Measurements from ENCODE around the gene OPCML. TPM values are rescaled to one million over a fixed set of nuclear protein-coding genes. Genes with fewer than 3 reads are reported as not detected.

OPCML gene
- total RNA-seq, 1 experiment from 2014 or later: not detected

DNA sequence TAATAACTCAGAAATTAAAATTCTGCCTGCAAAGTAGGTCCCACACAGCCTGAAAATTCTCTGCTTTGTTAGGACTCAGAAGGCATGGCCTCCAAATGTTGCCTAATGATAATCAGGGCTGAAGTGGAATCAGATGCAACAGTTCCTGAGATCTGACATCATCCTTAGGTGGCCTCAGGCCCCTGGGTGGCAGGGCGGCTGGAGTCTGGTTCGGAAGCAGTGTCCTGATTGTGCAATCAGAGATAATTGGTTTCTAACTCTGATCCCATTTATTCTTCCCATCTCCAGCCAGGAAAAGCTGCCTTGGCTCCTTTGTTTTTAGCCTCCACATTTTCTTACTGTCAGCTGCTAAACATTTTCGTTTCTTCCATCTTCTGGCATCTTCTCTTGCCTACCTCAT is 399.3 kb downstream of the OPCML start:
- no peaks in the 10 kb centered on the region for H3K9me3 ChIP-seq (ENCODE audit: control insufficient read depth, insufficient read depth, low read depth, low read length)
- H3K27ac ChIP-seq (ENCODE audit: low read length): no peak overlapping the region
- no peaks in the 10 kb centered on the region for H3K4me1 ChIP-seq (ENCODE audit: control insufficient read depth, insufficient read depth, low read length)
- in situ Hi-C loops (cut with HindIII; ENCODE audit: low pct_unique_long_range_greater_than_20kb, low sequenced_read_pairs) (no loop called here), intact Hi-C loops (cut with micrococcal nuclease; ENCODE audit: unreplicated experiment) (loop anchor here (5.0 kb wide), 2 partner anchors 689 to 704 kb away; no protein-coding TSS in a partner anchor)
- TF ChIP-seq SIN3A (IDR thresholded peaks at IDR 0.05; ENCODE audit: borderline replicate concordance, insufficient read depth, low read depth, low read length) (no peak), POLR2AphosphoS5 (IDR thresholded peaks at IDR 0.05; ENCODE audit: low read depth, low read length) (no peak), TCF7L2 (IDR thresholded peaks at IDR 0.05; ENCODE audit: low read depth, low read length) (no peak)
- TF ChIP-seq, protein P1, sequence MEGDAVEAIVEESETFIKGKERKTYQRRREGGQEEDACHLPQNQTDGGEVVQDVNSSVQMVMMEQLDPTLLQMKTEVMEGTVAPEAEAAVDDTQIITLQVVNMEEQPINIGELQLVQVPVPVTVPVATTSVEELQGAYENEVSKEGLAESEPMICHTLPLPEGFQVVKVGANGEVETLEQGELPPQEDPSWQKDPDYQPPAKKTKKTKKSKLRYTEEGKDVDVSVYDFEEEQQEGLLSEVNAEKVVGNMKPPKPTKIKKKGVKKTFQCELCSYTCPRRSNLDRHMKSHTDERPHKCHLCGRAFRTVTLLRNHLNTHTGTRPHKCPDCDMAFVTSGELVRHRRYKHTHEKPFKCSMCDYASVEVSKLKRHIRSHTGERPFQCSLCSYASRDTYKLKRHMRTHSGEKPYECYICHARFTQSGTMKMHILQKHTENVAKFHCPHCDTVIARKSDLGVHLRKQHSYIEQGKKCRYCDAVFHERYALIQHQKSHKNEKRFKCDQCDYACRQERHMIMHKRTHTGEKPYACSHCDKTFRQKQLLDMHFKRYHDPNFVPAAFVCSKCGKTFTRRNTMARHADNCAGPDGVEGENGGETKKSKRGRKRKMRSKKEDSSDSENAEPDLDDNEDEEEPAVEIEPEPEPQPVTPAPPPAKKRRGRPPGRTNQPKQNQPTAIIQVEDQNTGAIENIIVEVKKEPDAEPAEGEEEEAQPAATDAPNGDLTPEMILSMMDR (IDR thresholded peaks at IDR 0.05): no peak
- TF ChIP-seq, protein P2, sequence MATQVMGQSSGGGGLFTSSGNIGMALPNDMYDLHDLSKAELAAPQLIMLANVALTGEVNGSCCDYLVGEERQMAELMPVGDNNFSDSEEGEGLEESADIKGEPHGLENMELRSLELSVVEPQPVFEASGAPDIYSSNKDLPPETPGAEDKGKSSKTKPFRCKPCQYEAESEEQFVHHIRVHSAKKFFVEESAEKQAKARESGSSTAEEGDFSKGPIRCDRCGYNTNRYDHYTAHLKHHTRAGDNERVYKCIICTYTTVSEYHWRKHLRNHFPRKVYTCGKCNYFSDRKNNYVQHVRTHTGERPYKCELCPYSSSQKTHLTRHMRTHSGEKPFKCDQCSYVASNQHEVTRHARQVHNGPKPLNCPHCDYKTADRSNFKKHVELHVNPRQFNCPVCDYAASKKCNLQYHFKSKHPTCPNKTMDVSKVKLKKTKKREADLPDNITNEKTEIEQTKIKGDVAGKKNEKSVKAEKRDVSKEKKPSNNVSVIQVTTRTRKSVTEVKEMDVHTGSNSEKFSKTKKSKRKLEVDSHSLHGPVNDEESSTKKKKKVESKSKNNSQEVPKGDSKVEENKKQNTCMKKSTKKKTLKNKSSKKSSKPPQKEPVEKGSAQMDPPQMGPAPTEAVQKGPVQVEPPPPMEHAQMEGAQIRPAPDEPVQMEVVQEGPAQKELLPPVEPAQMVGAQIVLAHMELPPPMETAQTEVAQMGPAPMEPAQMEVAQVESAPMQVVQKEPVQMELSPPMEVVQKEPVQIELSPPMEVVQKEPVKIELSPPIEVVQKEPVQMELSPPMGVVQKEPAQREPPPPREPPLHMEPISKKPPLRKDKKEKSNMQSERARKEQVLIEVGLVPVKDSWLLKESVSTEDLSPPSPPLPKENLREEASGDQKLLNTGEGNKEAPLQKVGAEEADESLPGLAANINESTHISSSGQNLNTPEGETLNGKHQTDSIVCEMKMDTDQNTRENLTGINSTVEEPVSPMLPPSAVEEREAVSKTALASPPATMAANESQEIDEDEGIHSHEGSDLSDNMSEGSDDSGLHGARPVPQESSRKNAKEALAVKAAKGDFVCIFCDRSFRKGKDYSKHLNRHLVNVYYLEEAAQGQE (IDR thresholded peaks at IDR 0.05; ENCODE audit: insufficient read depth in 1 of 2, low read depth in 2 of 2, low read length in 1 of 2): no peak
- peaks cover 2% of the 10 kb centered on the region; the same call in 1 of the 2 replicates for H3K27me3 ChIP-seq (ENCODE audit: control insufficient read depth, insufficient read depth, low read length)
- no TSS peak for BruUV-seq (replicated peaks)
- no peak for ATAC-seq
- POLR2A ChIA-PET: no interaction called here
- no peaks in the 10 kb centered on the region for H3K36me3 ChIP-seq (ENCODE audit: control insufficient read depth, insufficient read depth, low read length)
- no peak for DNase-seq (ENCODE audit: low read depth, low spot score)
- H3K4me3 ChIP-seq (ENCODE audit: low read depth in 2 of 2, low read length in 2 of 2): no peak overlapping the region
- CTCF ChIA-PET: no interaction called here

- no peaks in the 10 kb centered on the region for H3K4me1 ChIP-seq (ENCODE audit: control insufficient read depth, insufficient read depth, low read length)
- no peak overlapping the region for H3K4me3 ChIP-seq (ENCODE audit: low read depth in 2 of 2, low read length in 2 of 2)
- H3K27me3 ChIP-seq (ENCODE audit: control insufficient read depth, insufficient read depth, low read length): peaks cover 2% of the 10 kb centered on the region
- intact Hi-C loops (cut with micrococcal nuclease; ENCODE audit: unreplicated experiment): no loop called here
- POLR2A ChIA-PET: no interaction called here
- ATAC-seq: no peak
- in situ Hi-C loops (cut with HindIII; ENCODE audit: low pct_unique_long_range_greater_than_20kb, low sequenced_read_pairs): no loop called here
- BruUV-seq (replicated peaks): no TSS peak
- CTCF ChIA-PET: no interaction called here
- no peak overlapping the region for H3K27ac ChIP-seq (ENCODE audit: low read length)
- TF ChIP-seq TCF7L2 (IDR thresholded peaks at IDR 0.05; ENCODE audit: low read depth, low read length) (no peak), POLR2AphosphoS5 (IDR thresholded peaks at IDR 0.05; ENCODE audit: low read depth, low read length) (no peak), SIN3A (IDR thresholded peaks at IDR 0.05; ENCODE audit: borderline replicate concordance, insufficient read depth, low read depth, low read length) (no peak)
- TF ChIP-seq, protein P1 (IDR thresholded peaks at IDR 0.05): no peak
- TF ChIP-seq, protein P2 (IDR thresholded peaks at IDR 0.05; ENCODE audit: insufficient read depth in 1 of 2, low read depth in 2 of 2, low read length in 1 of 2): no peak
- no peaks in the 10 kb centered on the region for H3K9me3 ChIP-seq (ENCODE audit: control insufficient read depth, insufficient read depth, low read depth, low read length)
- no peak for DNase-seq (ENCODE audit: low read depth, low spot score)
- H3K36me3 ChIP-seq (ENCODE audit: control insufficient read depth, insufficient read depth, low read length): no peaks in the 10 kb centered on the region
Observed at GRCh38 chr11:133127741-133128140, 404.6 kb downstream of the OPCML start.
